GM12891 (cell line): Measurements from ENCODE around the gene SLC4A3.

Experiments
- POLR2A ChIP-seq: IDR thresholded peaks from 2 replicates; pipeline ENCODE4 v1.6.1; 2011; ENCODE audit warnings: low read depth, low read length, control low read depth
- POLR2AphosphoS5 ChIP-seq: IDR thresholded peaks from 2 replicates; pipeline ENCODE4 v1.6.1; 2011; ENCODE audit warnings: low read depth, low read length, control low read depth
- POU2F2 ChIP-seq: IDR thresholded peaks from 2 replicates; pipeline ENCODE4 v1.6.1; 2011; ENCODE audit warnings: low read depth, mild to moderate bottlenecking, control low read depth, low read length, moderate library complexity
- SPI1 ChIP-seq: IDR thresholded peaks from 2 replicates; pipeline ENCODE4 v1.6.1; 2011; ENCODE audit warnings: low read depth, low read length, control low read depth
- TAF1 ChIP-seq: IDR thresholded peaks from 2 replicates; pipeline ENCODE4 v1.6.1; 2011; ENCODE audit warnings: low read depth, low read length, control low read depth

- TF ChIP-seq SPI1 = no peak
- no peak for TF ChIP-seq POLR2AphosphoS5
- TF ChIP-seq TAF1 = no peak
- no peak for TF ChIP-seq POLR2A
- TF ChIP-seq POU2F2 = no peak
Measured at GRCh38 chr2:219578811-219579613, 48.4 kb upstream of the SLC4A3 start.
